ENCODE measurements around the gene TEX48. TPM values are rescaled to one million over a fixed set of nuclear protein-coding genes. Genes with fewer than 3 reads are reported as not detected.

The TEX48 gene
- polyA plus RNA-seq, 1 donor, result not detected

- no peaks in the 10 kb centered on the region for H3K27me3 ChIP-seq (ENCODE audit: control insufficient read depth, insufficient read depth, low read length)
- 83% methylated on average over 1 of the region's 5 CpGs for WGBS (ENCODE audit: insufficient coverage, low lambda C conversion rate)
These were observed 38.1 kb downstream of the TEX48 start for GRCh38 chr9:114643896-114644295.

GRCh38 chr9:114643001-114643400, 39.0 kb downstream of the TEX48 start:
- Histone ChIP-seq H3K27ac (ENCODE audit: low read length) (no peak overlapping the region), H3K36me3 (ENCODE audit: control insufficient read depth, insufficient read depth, low read length) (peaks cover 27% of the 10 kb centered on the region), H3K4me1 (ENCODE audit: control insufficient read depth, insufficient read depth, low read length) (no peaks in the 10 kb centered on the region), H3K27me3 (ENCODE audit: control insufficient read depth, insufficient read depth, low read length) (no peaks in the 10 kb centered on the region), H3K4me3 (ENCODE audit: low read length) (no peak overlapping the region), H3K9me3 (ENCODE audit: control insufficient read depth, low read depth, low read length) (no peaks in the 10 kb centered on the region)
- no peak for DNase-seq
- WGBS (ENCODE audit: insufficient coverage, low lambda C conversion rate), result no CpG with 5 or more reads among the region's 8 CpGs

More at GRCh38 chr9:114643896-114644295, 38.1 kb downstream of the TEX48 start:
- no peaks in the 10 kb centered on the region for H3K4me1 ChIP-seq (ENCODE audit: control insufficient read depth, insufficient read depth, low read length)
- H3K4me3 ChIP-seq (ENCODE audit: low read length), result no peak overlapping the region
- H3K36me3 ChIP-seq (ENCODE audit: control insufficient read depth, insufficient read depth, low read length), result peaks cover 26% of the 10 kb centered on the region
- H3K27ac ChIP-seq (ENCODE audit: low read length), result no peak overlapping the region
- no peak for DNase-seq
- H3K9me3 ChIP-seq (ENCODE audit: control insufficient read depth, low read depth, low read length), result no peaks in the 10 kb centered on the region

GRCh38 chr9:114641967-114642366, 40.0 kb downstream of the TEX48 start:
- no peak overlapping the region for H3K27ac ChIP-seq (ENCODE audit: low read length)
- no peak overlapping the region for H3K4me3 ChIP-seq (ENCODE audit: low read length)
- H3K36me3 ChIP-seq (ENCODE audit: control insufficient read depth, insufficient read depth, low read length), result peaks cover 29% of the 10 kb centered on the region
- no peaks in the 10 kb centered on the region for H3K9me3 ChIP-seq (ENCODE audit: control insufficient read depth, low read depth, low read length)
- no peaks in the 10 kb centered on the region for H3K4me1 ChIP-seq (ENCODE audit: control insufficient read depth, insufficient read depth, low read length)
- no peak for DNase-seq
- no CpG with 5 or more reads among the region's 1 CpG for WGBS (ENCODE audit: insufficient coverage, low lambda C conversion rate)
- no peaks in the 10 kb centered on the region for H3K27me3 ChIP-seq (ENCODE audit: control insufficient read depth, insufficient read depth, low read length)

GRCh38 chr9:114638404-114638803, 43.6 kb downstream of the TEX48 start:
- Histone ChIP-seq H3K27ac (ENCODE audit: low read length) (no peak overlapping the region), H3K9me3 (ENCODE audit: control insufficient read depth, low read depth, low read length) (no peaks in the 10 kb centered on the region), H3K36me3 (ENCODE audit: control insufficient read depth, insufficient read depth, low read length) (peaks cover 31% of the 10 kb centered on the region), H3K4me1 (ENCODE audit: control insufficient read depth, insufficient read depth, low read length) (no peaks in the 10 kb centered on the region), H3K4me3 (ENCODE audit: low read length) (no peak overlapping the region), H3K27me3 (ENCODE audit: control insufficient read depth, insufficient read depth, low read length) (no peaks in the 10 kb centered on the region)
- no peak for DNase-seq
- no CpG with 5 or more reads among the region's 8 CpGs for WGBS (ENCODE audit: insufficient coverage, low lambda C conversion rate)

- no CpG with 5 or more reads among the region's 6 CpGs for WGBS (ENCODE audit: insufficient coverage, low lambda C conversion rate)
- Histone ChIP-seq H3K36me3 (ENCODE audit: control insufficient read depth, insufficient read depth, low read length) (peaks cover 35% of the 10 kb centered on the region), H3K27ac (ENCODE audit: low read length) (no peak overlapping the region), H3K4me1 (ENCODE audit: control insufficient read depth, insufficient read depth, low read length) (no peaks in the 10 kb centered on the region), H3K27me3 (ENCODE audit: control insufficient read depth, insufficient read depth, low read length) (no peaks in the 10 kb centered on the region), H3K9me3 (ENCODE audit: control insufficient read depth, low read depth, low read length) (no peaks in the 10 kb centered on the region), H3K4me3 (ENCODE audit: low read length) (no peak overlapping the region)
- no peak for DNase-seq
These were observed 47.6 kb downstream of the TEX48 start for GRCh38 chr9:114634387-114634786.

- no peaks in the 10 kb centered on the region for H3K4me1 ChIP-seq (ENCODE audit: control insufficient read depth, insufficient read depth, low read length)
- no peaks in the 10 kb centered on the region for H3K27me3 ChIP-seq (ENCODE audit: control insufficient read depth, insufficient read depth, low read length)
- H3K36me3 ChIP-seq (ENCODE audit: control insufficient read depth, insufficient read depth, low read length), result peaks cover 39% of the 10 kb centered on the region
- WGBS (ENCODE audit: insufficient coverage, low lambda C conversion rate), result no CpG with 5 or more reads among the region's 11 CpGs
- H3K4me3 ChIP-seq (ENCODE audit: low read length), result no peak overlapping the region
- H3K9me3 ChIP-seq (ENCODE audit: control insufficient read depth, low read depth, low read length), result no peaks in the 10 kb centered on the region
- no peak for DNase-seq
- H3K27ac ChIP-seq (ENCODE audit: low read length), result no peak overlapping the region
These were observed 48.4 kb downstream of the TEX48 start for GRCh38 chr9:114633438-114634089.

- no peak overlapping the region for H3K4me3 ChIP-seq (ENCODE audit: low read length)
- H3K27ac ChIP-seq (ENCODE audit: low read length), result no peak overlapping the region
- H3K27me3 ChIP-seq (ENCODE audit: control insufficient read depth, insufficient read depth, low read length), result no peaks in the 10 kb centered on the region
- H3K9me3 ChIP-seq (ENCODE audit: control insufficient read depth, low read depth, low read length), result no peaks in the 10 kb centered on the region
- no CpG with 5 or more reads among the region's 2 CpGs for WGBS (ENCODE audit: insufficient coverage, low lambda C conversion rate)
- H3K36me3 ChIP-seq (ENCODE audit: control insufficient read depth, insufficient read depth, low read length), result peaks cover 47% of the 10 kb centered on the region
- no peak for DNase-seq
- H3K4me1 ChIP-seq (ENCODE audit: control insufficient read depth, insufficient read depth, low read length), result no peaks in the 10 kb centered on the region
These were observed 50.8 kb downstream of the TEX48 start for GRCh38 chr9:114631166-114631565.

- WGBS (ENCODE audit: insufficient coverage, low lambda C conversion rate), result no CpG with 5 or more reads among the region's 7 CpGs
- H3K4me1 ChIP-seq (ENCODE audit: control insufficient read depth, insufficient read depth, low read length), result no peaks in the 10 kb centered on the region
- peaks cover 43% of the 10 kb centered on the region for H3K36me3 ChIP-seq (ENCODE audit: control insufficient read depth, insufficient read depth, low read length)
These were observed 52.4 kb downstream of the TEX48 start for GRCh38 chr9:114629563-114630090.

GRCh38 chr9:114627553-114627952, 54.4 kb downstream of the TEX48 start:
- DNase-seq, result no peak
- Histone ChIP-seq H3K9me3 (ENCODE audit: control insufficient read depth, low read depth, low read length) (no peaks in the 10 kb centered on the region), H3K4me1 (ENCODE audit: control insufficient read depth, insufficient read depth, low read length) (no peaks in the 10 kb centered on the region), H3K27ac (ENCODE audit: low read length) (no peak overlapping the region), H3K36me3 (ENCODE audit: control insufficient read depth, insufficient read depth, low read length) (peaks cover 32% of the 10 kb centered on the region), H3K4me3 (ENCODE audit: low read length) (no peak overlapping the region), H3K27me3 (ENCODE audit: control insufficient read depth, insufficient read depth, low read length) (no peaks in the 10 kb centered on the region)
- no CpG with 5 or more reads among the region's 1 CpG for WGBS (ENCODE audit: insufficient coverage, low lambda C conversion rate)

More at GRCh38 chr9:114629563-114630090, 52.4 kb downstream of the TEX48 start:
- no peak overlapping the region for H3K4me3 ChIP-seq (ENCODE audit: low read length)
- no peaks in the 10 kb centered on the region for H3K27me3 ChIP-seq (ENCODE audit: control insufficient read depth, insufficient read depth, low read length)
- peak in 1 of 2 donors; percentile 7 for DNase-seq
- no peak overlapping the region for H3K27ac ChIP-seq (ENCODE audit: low read length)
- H3K9me3 ChIP-seq (ENCODE audit: control insufficient read depth, low read depth, low read length), result no peaks in the 10 kb centered on the region

- Histone ChIP-seq H3K9me3 (ENCODE audit: control insufficient read depth, low read depth, low read length) (no peaks in the 10 kb centered on the region), H3K4me1 (ENCODE audit: control insufficient read depth, insufficient read depth, low read length) (no peaks in the 10 kb centered on the region), H3K27ac (ENCODE audit: low read length) (no peak overlapping the region), H3K36me3 (ENCODE audit: control insufficient read depth, insufficient read depth, low read length) (peaks cover 27% of the 10 kb centered on the region), H3K4me3 (ENCODE audit: low read length) (no peak overlapping the region), H3K27me3 (ENCODE audit: control insufficient read depth, insufficient read depth, low read length) (no peaks in the 10 kb centered on the region)
- no peak for DNase-seq
- no CpG with 5 or more reads among the region's 4 CpGs for WGBS (ENCODE audit: insufficient coverage, low lambda C conversion rate)
These were observed 55.5 kb downstream of the TEX48 start for GRCh38 chr9:114626415-114627020.

All from large intestine (tissue), 3 donors.